Glutamatergic neuron (in vitro differentiated cells): ENCODE measurements around the gene KAT6B. TPM values are rescaled to one million over a fixed set of nuclear protein-coding genes. Genes with fewer than 3 reads are reported as not detected.

Source experiments
- DNase-seq: peaks from one replicate; pipeline ENCODE4 v3.0.0; 2022
- H3K27ac Mint-ChIP-seq: one replicate; pipeline ENCODE4 v1.8.0; 2020; ENCODE audit warnings: mild to moderate bottlenecking, mixed read lengths, inconsistent platforms; ENCODE audit not compliant: unreplicated experiment
- H3K27me3 Mint-ChIP-seq: one replicate; pipeline ENCODE4 v1.8.0; 2020; ENCODE audit warnings: mild to moderate bottlenecking, moderate library complexity, mixed read lengths, inconsistent platforms; ENCODE audit not compliant: unreplicated experiment
- H3K36me3 Mint-ChIP-seq: one replicate; pipeline ENCODE4 v1.8.0; 2020; ENCODE audit warnings: mild to moderate bottlenecking, mixed read lengths, inconsistent platforms; ENCODE audit not compliant: unreplicated experiment
- H3K4me1 Mint-ChIP-seq: one replicate; pipeline ENCODE4 v1.8.0; 2020; ENCODE audit warnings: mild to moderate bottlenecking, low read depth, mixed read lengths, inconsistent platforms; ENCODE audit not compliant: unreplicated experiment
- H3K4me3 Mint-ChIP-seq: one replicate; pipeline ENCODE4 v1.8.0; 2020; ENCODE audit warnings: mild to moderate bottlenecking, mixed read lengths, inconsistent platforms; ENCODE audit not compliant: unreplicated experiment
- H3K9me3 Mint-ChIP-seq: one replicate; pipeline ENCODE4 v1.8.0; 2020; ENCODE audit warnings: mild to moderate bottlenecking, moderate library complexity, mixed read lengths, inconsistent platforms; ENCODE audit not compliant: unreplicated experiment
- total RNA-seq: library from RNA; stranded (reverse); fragmentation: NEBNext Ultra II Directional; extraction: Animal tissue kit (Norgen Biotek cat#: 25700); gene quantifications from one replicate; pipeline ENCODE4 v1.2.1, GENCODE V29; 2021; ENCODE audit not compliant: unreplicated experiment
- TF ChIP-seq, protein P1 (sequence below): fragments of 200-600 bp; sonication (generic); IDR thresholded peaks from one replicate; pipeline ENCODE4 v1.5.0; 2021; ENCODE audit not compliant: partially characterized antibody, unreplicated experiment

The KAT6B gene
- total RNA-seq, 1 donor from 2014 or later: 75.3 TPM

GRCh38 chr10:75012471-75012870 lies 186.1 kb downstream of the KAT6B start:
- TF ChIP-seq, protein P1, sequence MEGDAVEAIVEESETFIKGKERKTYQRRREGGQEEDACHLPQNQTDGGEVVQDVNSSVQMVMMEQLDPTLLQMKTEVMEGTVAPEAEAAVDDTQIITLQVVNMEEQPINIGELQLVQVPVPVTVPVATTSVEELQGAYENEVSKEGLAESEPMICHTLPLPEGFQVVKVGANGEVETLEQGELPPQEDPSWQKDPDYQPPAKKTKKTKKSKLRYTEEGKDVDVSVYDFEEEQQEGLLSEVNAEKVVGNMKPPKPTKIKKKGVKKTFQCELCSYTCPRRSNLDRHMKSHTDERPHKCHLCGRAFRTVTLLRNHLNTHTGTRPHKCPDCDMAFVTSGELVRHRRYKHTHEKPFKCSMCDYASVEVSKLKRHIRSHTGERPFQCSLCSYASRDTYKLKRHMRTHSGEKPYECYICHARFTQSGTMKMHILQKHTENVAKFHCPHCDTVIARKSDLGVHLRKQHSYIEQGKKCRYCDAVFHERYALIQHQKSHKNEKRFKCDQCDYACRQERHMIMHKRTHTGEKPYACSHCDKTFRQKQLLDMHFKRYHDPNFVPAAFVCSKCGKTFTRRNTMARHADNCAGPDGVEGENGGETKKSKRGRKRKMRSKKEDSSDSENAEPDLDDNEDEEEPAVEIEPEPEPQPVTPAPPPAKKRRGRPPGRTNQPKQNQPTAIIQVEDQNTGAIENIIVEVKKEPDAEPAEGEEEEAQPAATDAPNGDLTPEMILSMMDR: no peak
- DNase-seq: no peak
- Mint-ChIP-seq H3K4me3 (no peak overlapping the region), H3K36me3 (peaks cover 4% of the 10 kb centered on the region), H3K27ac (no peak overlapping the region), H3K9me3 (peaks cover 2% of the 10 kb centered on the region), H3K4me1 (peaks cover 7% of the 10 kb centered on the region), H3K27me3 (peaks cover 5% of the 10 kb centered on the region)

- TF ChIP-seq, protein P1: no peak
- Mint-ChIP-seq H3K4me3 (no peak overlapping the region), H3K36me3 (peaks cover 4% of the 10 kb centered on the region), H3K4me1 (peaks cover 12% of the 10 kb centered on the region), H3K27ac (no peak overlapping the region), H3K27me3 (peaks cover 7% of the 10 kb centered on the region), H3K9me3 (peaks cover 2% of the 10 kb centered on the region)
- no peak for DNase-seq
These were observed 186.6 kb downstream of the KAT6B start for GRCh38 chr10:75013007-75013406.

DNA sequence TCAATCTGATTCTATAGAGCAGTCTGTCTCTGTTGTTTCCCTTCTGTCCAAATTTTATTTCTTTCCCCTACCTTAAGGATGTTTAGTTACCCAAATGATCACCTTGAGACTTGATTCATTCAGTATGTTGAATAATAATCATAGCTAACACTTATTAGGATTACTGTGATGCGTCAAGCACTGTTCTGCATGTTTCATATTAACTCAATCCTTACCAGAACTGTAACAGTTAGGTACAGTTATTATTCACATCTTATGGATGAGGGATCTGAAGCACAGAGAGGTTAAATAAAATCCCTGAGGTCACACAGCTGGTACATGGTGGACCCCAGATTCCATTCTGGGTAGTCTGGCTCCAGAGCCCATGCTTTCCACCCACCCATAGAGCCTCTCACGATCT lies 187.1 kb downstream of the KAT6B start:
- no peak for DNase-seq
- H3K4me1 Mint-ChIP-seq: peaks cover 17% of the 10 kb centered on the region
- TF ChIP-seq, protein P1: no peak
- peaks cover 7% of the 10 kb centered on the region for H3K9me3 Mint-ChIP-seq
- H3K36me3 Mint-ChIP-seq: peaks cover 4% of the 10 kb centered on the region
- H3K4me3 Mint-ChIP-seq: no peak overlapping the region
- H3K27me3 Mint-ChIP-seq: peaks cover 10% of the 10 kb centered on the region
- no peak overlapping the region for H3K27ac Mint-ChIP-seq

GRCh38 chr10:75014516-75015230 lies 188.3 kb downstream of the KAT6B start:
- TF ChIP-seq, protein P1: no peak
- Mint-ChIP-seq H3K4me3 (no peak overlapping the region), H3K4me1 (peaks cover 26% of the 10 kb centered on the region), H3K9me3 (peaks cover 10% of the 10 kb centered on the region), H3K27ac (no peak overlapping the region), H3K27me3 (peaks cover 11% of the 10 kb centered on the region), H3K36me3 (peaks cover 4% of the 10 kb centered on the region)
- no peak for DNase-seq

DNA sequence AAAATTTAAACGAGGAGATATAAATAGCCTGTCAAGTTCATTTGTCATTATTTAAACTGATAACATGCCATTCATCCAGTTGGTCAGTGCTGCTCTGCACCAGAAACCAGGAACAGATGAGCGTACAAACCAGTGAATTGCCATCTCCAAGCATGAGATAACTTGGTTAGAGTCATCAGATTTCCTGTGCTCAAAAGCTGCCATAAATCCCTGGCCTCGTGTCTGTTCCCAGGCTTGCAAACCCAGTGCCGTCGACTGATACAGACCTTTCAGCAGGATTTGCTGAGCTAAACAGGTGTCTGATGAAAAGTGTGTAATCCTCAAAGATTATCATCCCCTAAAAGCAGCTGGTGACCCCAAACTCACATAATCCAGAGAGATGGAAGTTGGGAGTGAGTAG lies 189.0 kb downstream of the KAT6B start:
- no peak overlapping the region for H3K4me3 Mint-ChIP-seq
- no peak for DNase-seq
- peaks cover 9% of the 10 kb centered on the region for H3K36me3 Mint-ChIP-seq
- H3K27ac Mint-ChIP-seq: no peak overlapping the region
- H3K4me1 Mint-ChIP-seq: peaks cover 34% of the 10 kb centered on the region
- peaks cover 11% of the 10 kb centered on the region for H3K27me3 Mint-ChIP-seq
- TF ChIP-seq, protein P1: no peak
- peaks cover 10% of the 10 kb centered on the region for H3K9me3 Mint-ChIP-seq
